HCT116 (cell line): ENCODE results near the gene DEFB114.

ENCODE experiments used
- EZH2 ChIP-seq: fragments of 200-600 bp; sonication (generic); IDR thresholded peaks from 2 replicates; pipeline ENCODE4 v1.6.1; 2017; ENCODE audit warnings: antibody characterized with exemption, mixed run types
- POLR2A ChIP-seq: IDR thresholded peaks from 2 replicates; pipeline ENCODE4 v1.7.0; 2011; ENCODE audit warnings: borderline replicate concordance; ENCODE audit not compliant: insufficient read depth, insufficient read length; ENCODE audit errors: extremely low read depth
- SIN3A ChIP-seq: IDR thresholded peaks from 2 replicates; pipeline ENCODE4 v1.6.1; 2012; ENCODE audit warnings: low read depth
- ZNF274 ChIP-seq: fragments of 200-500 bp; sonication (Bioruptor generic); IDR thresholded peaks from 2 replicates; pipeline ENCODE4 v1.6.1; 2014; ENCODE audit warnings: mild to moderate bottlenecking, low read depth, low read length, inconsistent platforms
- TF ChIP-seq, protein P1 (sequence below), 3 experiments: fragments of 200-600 bp in 1 of 3; sonication (generic) in 1 of 3; IDR thresholded peaks in 2 of 3; conservative IDR thresholded peaks in 1 of 3; 2 replicates each; pipeline ENCODE4 v1.5.1; 2012 to 2017; ENCODE audit warnings: low read depth in 2 of 3, low read length in 2 of 3, antibody characterized with exemption in 1 of 3, borderline replicate concordance in 1 of 3, control low read depth in 1 of 3, mild to moderate bottlenecking in 1 of 3, mixed read lengths in 1 of 3, mixed run types in 1 of 3, moderate library complexity in 1 of 3; ENCODE audit not compliant: insufficient read depth in 1 of 3
- TF ChIP-seq, protein P2 (sequence below): IDR thresholded peaks from 2 replicates; pipeline ENCODE4 v1.6.1; 2012
- TF ChIP-seq, protein P3 (sequence below): IDR thresholded peaks from 2 replicates; pipeline ENCODE4 v1.6.1; 2012; ENCODE audit warnings: low read depth

DNA sequence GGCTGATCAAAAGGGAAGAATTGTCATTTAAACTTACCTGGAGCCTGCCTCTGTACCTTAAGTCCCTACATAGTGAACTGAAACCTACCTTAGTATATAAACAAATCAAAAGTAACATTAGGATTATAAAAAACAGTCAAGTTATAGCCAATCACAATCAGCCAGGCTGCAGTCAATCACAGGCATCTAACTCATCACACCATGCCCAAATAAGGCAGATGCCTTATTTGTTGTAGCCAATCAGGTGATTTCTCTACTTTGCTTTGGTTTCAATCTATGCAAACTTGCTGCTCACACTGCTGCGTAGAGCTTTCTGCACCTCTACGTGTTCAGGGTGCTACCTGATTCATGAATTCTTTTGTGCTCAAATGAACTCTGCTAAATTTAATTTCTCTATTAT is 23.8 kb upstream of the DEFB114 start:
- TF ChIP-seq, protein P1, sequence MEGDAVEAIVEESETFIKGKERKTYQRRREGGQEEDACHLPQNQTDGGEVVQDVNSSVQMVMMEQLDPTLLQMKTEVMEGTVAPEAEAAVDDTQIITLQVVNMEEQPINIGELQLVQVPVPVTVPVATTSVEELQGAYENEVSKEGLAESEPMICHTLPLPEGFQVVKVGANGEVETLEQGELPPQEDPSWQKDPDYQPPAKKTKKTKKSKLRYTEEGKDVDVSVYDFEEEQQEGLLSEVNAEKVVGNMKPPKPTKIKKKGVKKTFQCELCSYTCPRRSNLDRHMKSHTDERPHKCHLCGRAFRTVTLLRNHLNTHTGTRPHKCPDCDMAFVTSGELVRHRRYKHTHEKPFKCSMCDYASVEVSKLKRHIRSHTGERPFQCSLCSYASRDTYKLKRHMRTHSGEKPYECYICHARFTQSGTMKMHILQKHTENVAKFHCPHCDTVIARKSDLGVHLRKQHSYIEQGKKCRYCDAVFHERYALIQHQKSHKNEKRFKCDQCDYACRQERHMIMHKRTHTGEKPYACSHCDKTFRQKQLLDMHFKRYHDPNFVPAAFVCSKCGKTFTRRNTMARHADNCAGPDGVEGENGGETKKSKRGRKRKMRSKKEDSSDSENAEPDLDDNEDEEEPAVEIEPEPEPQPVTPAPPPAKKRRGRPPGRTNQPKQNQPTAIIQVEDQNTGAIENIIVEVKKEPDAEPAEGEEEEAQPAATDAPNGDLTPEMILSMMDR (IDR thresholded peaks at IDR 0.05 in 2 of 3, conservative IDR thresholded peaks at IDR 0.05 in 1 of 3; ENCODE audit: borderline replicate concordance in 1 of 3, insufficient read depth in 1 of 3, low read depth in 2 of 3, low read length in 2 of 3), result no peak
- TF ChIP-seq, protein P2, sequence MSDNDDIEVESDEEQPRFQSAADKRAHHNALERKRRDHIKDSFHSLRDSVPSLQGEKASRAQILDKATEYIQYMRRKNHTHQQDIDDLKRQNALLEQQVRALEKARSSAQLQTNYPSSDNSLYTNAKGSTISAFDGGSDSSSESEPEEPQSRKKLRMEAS, result no peak
- TF ChIP-seq, protein P3, sequence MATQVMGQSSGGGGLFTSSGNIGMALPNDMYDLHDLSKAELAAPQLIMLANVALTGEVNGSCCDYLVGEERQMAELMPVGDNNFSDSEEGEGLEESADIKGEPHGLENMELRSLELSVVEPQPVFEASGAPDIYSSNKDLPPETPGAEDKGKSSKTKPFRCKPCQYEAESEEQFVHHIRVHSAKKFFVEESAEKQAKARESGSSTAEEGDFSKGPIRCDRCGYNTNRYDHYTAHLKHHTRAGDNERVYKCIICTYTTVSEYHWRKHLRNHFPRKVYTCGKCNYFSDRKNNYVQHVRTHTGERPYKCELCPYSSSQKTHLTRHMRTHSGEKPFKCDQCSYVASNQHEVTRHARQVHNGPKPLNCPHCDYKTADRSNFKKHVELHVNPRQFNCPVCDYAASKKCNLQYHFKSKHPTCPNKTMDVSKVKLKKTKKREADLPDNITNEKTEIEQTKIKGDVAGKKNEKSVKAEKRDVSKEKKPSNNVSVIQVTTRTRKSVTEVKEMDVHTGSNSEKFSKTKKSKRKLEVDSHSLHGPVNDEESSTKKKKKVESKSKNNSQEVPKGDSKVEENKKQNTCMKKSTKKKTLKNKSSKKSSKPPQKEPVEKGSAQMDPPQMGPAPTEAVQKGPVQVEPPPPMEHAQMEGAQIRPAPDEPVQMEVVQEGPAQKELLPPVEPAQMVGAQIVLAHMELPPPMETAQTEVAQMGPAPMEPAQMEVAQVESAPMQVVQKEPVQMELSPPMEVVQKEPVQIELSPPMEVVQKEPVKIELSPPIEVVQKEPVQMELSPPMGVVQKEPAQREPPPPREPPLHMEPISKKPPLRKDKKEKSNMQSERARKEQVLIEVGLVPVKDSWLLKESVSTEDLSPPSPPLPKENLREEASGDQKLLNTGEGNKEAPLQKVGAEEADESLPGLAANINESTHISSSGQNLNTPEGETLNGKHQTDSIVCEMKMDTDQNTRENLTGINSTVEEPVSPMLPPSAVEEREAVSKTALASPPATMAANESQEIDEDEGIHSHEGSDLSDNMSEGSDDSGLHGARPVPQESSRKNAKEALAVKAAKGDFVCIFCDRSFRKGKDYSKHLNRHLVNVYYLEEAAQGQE, result no peak
- TF ChIP-seq SIN3A (no peak), ZNF274 (no peak), EZH2 (no peak), POLR2A (no peak)
